OCI-LY1 (cell line): Measurements from ENCODE around the gene COX6A1.

Source experiments
- CTCF ChIP-seq: fragments of 200-600 bp; sonication (generic), shearing (Covaris generic); IDR thresholded peaks from 2 replicates; pipeline ENCODE4 v1.5.1; 2017; ENCODE audit warnings: mild to moderate bottlenecking, antibody characterized with exemption, low read length, moderate library complexity, mixed read lengths
- EZH2 ChIP-seq: fragments of 200-600 bp; sonication (generic), shearing (Covaris generic); IDR thresholded peaks from 2 replicates; pipeline ENCODE4 v1.8.0; 2017; ENCODE audit warnings: borderline replicate concordance, mixed run types, mild to moderate bottlenecking, antibody characterized with exemption, low read length, moderate library complexity, mixed read lengths

- TF ChIP-seq EZH2 (no peak), CTCF (no peak)
Observed at GRCh38 chr12:120403869-120404268, 34.0 kb upstream of the COX6A1 start.
